Mucosa of stomach (tissue), 1 donor: ENCODE results near the gene OXSM.

Source experiments
- H3K27me3 ChIP-seq: one replicate; pipeline ENCODE4 v1.7.0; 2013; ENCODE audit warnings: mild to moderate bottlenecking, low read length; ENCODE audit not compliant: control insufficient read depth, insufficient read depth
- H3K36me3 ChIP-seq: one replicate; pipeline ENCODE4 v1.7.0; 2013; ENCODE audit warnings: low read length; ENCODE audit not compliant: control insufficient read depth, insufficient read depth
- H3K4me1 ChIP-seq: one replicate; pipeline ENCODE4 v1.7.0; 2013; ENCODE audit warnings: mild to moderate bottlenecking, low read length; ENCODE audit not compliant: control insufficient read depth, insufficient read depth
- H3K4me3 ChIP-seq: one replicate; pipeline ENCODE4 v1.7.0; 2013; ENCODE audit warnings: low read length
- H3K9ac ChIP-seq: one replicate; pipeline ENCODE4 v1.7.0; 2013; ENCODE audit warnings: mild to moderate bottlenecking, low read length, moderate library complexity
- H3K9me3 ChIP-seq: one replicate; pipeline ENCODE4 v1.7.0; 2013; ENCODE audit warnings: mild to moderate bottlenecking, low read length, moderate library complexity; ENCODE audit not compliant: control insufficient read depth
- donor health status: Pancreatic carcinoma.

Gene OXSM

GRCh38 chr3:25817107-25817506 is 27.2 kb downstream of the OXSM start:
- H3K4me1 ChIP-seq, result no peaks in the 10 kb centered on the region
- H3K4me3 ChIP-seq, result no peak overlapping the region
- H3K9ac ChIP-seq, result no peak overlapping the region
- no peaks in the 10 kb centered on the region for H3K27me3 ChIP-seq
- no peaks in the 10 kb centered on the region for H3K9me3 ChIP-seq
- no peaks in the 10 kb centered on the region for H3K36me3 ChIP-seq

DNA sequence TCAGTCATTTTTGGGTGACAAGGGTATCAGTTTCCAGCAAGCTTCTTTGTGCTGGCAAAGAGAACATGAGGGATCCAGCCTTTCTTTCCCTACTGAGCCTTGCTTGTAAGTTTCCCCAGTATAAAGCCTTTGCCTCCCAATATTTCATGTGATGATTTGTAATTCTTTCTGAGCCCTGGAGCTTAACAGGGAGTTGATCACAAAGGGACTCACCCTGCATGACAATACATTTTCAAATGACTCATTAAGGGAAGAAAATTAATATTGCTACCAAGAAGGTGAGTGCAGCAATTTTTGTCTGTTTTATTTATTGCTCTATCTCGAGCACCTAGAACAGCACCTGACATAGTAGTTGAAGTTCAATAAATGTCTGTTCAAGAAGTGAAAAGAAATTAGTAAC is 27.7 kb downstream of the OXSM start:
- no peak overlapping the region for H3K9ac ChIP-seq
- no peak overlapping the region for H3K4me3 ChIP-seq
- no peaks in the 10 kb centered on the region for H3K27me3 ChIP-seq
- H3K36me3 ChIP-seq, result no peaks in the 10 kb centered on the region
- H3K9me3 ChIP-seq, result no peaks in the 10 kb centered on the region
- no peaks in the 10 kb centered on the region for H3K4me1 ChIP-seq

DNA sequence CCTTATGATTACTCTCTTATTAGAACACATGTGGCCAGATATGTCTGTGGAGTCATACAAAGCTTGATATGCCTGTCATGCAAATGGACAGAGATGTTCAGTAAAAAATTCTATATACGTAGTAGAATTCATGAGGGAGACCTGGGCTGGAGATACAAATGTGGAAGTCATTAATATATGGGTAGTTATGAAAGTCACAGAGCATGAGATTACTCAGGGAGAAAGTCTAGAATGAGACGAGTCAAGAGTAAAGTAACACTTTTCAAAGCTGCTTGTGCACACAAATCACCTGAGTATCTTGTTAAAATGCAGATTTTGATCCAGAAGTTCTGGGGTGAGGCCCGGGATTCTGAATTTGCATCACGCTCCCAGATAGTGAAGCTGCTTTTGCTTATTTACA is 28.4 kb downstream of the OXSM start:
- Histone ChIP-seq H3K27me3 (no peaks in the 10 kb centered on the region), H3K4me3 (no peak overlapping the region), H3K9ac (no peak overlapping the region), H3K4me1 (no peaks in the 10 kb centered on the region), H3K36me3 (no peaks in the 10 kb centered on the region), H3K9me3 (no peaks in the 10 kb centered on the region)

DNA sequence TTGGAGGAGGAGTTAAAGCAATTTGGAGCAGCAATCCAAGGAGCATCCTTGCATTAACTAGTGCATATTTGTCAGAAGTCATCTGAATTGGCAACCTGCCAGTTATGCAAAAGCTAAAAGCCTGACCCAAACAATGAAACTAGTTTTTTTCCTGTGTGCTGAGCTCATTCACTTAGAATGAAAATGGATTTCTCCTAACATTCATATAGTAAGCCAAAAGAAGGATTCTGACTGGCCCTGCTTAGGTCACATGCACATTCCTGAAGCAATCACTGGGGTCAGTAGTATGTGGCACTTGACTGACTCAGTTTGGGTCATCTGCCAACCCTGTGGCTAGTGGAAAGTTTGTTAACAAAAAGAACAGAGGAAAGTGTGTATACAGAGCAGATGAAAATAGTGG is 30.5 kb downstream of the OXSM start:
- H3K9me3 ChIP-seq, result no peaks in the 10 kb centered on the region
- H3K4me3 ChIP-seq, result no peak overlapping the region
- H3K27me3 ChIP-seq, result no peaks in the 10 kb centered on the region
- H3K4me1 ChIP-seq, result no peaks in the 10 kb centered on the region
- no peaks in the 10 kb centered on the region for H3K36me3 ChIP-seq
- no peak overlapping the region for H3K9ac ChIP-seq

- no peak overlapping the region for H3K9ac ChIP-seq
- no peaks in the 10 kb centered on the region for H3K36me3 ChIP-seq
- H3K4me3 ChIP-seq, result no peak overlapping the region
- H3K9me3 ChIP-seq, result no peaks in the 10 kb centered on the region
- H3K27me3 ChIP-seq, result no peaks in the 10 kb centered on the region
- H3K4me1 ChIP-seq, result no peaks in the 10 kb centered on the region
These were observed 31.1 kb downstream of the OXSM start for GRCh38 chr3:25820816-25821486.

GRCh38 chr3:25821746-25822573 is 32.1 kb downstream of the OXSM start:
- Histone ChIP-seq H3K9me3 (no peaks in the 10 kb centered on the region), H3K4me3 (no peak overlapping the region), H3K9ac (no peak overlapping the region), H3K36me3 (no peaks in the 10 kb centered on the region), H3K27me3 (no peaks in the 10 kb centered on the region), H3K4me1 (no peaks in the 10 kb centered on the region)

GRCh38 chr3:25823314-25823713 is 33.4 kb downstream of the OXSM start:
- Histone ChIP-seq H3K27me3 (no peaks in the 10 kb centered on the region), H3K4me1 (no peaks in the 10 kb centered on the region), H3K36me3 (no peaks in the 10 kb centered on the region), H3K4me3 (no peak overlapping the region), H3K9me3 (no peaks in the 10 kb centered on the region), H3K9ac (no peak overlapping the region)

GRCh38 chr3:25826510-25826909 is 36.6 kb downstream of the OXSM start:
- Histone ChIP-seq H3K36me3 (no peaks in the 10 kb centered on the region), H3K9ac (no peak overlapping the region), H3K4me3 (no peak overlapping the region), H3K4me1 (no peaks in the 10 kb centered on the region), H3K27me3 (no peaks in the 10 kb centered on the region), H3K9me3 (no peaks in the 10 kb centered on the region)

GRCh38 chr3:25830373-25831280 is 40.7 kb downstream of the OXSM start:
- H3K9me3 ChIP-seq, result no peaks in the 10 kb centered on the region
- H3K4me3 ChIP-seq, result no peak overlapping the region
- H3K9ac ChIP-seq, result no peak overlapping the region
- no peaks in the 10 kb centered on the region for H3K27me3 ChIP-seq
- H3K4me1 ChIP-seq, result no peaks in the 10 kb centered on the region
- H3K36me3 ChIP-seq, result no peaks in the 10 kb centered on the region

- H3K4me3 ChIP-seq, result no peak overlapping the region
- H3K9me3 ChIP-seq, result no peaks in the 10 kb centered on the region
These were observed 41.7 kb downstream of the OXSM start for GRCh38 chr3:25831578-25831977.

GRCh38 chr3:25834346-25834745 is 44.5 kb downstream of the OXSM start:
- Histone ChIP-seq H3K9ac (no peak overlapping the region), H3K36me3 (no peaks in the 10 kb centered on the region), H3K27me3 (no peaks in the 10 kb centered on the region), H3K9me3 (no peaks in the 10 kb centered on the region), H3K4me1 (no peaks in the 10 kb centered on the region), H3K4me3 (no peak overlapping the region)

More at GRCh38 chr3:25831578-25831977, 41.7 kb downstream of the OXSM start:
- no peaks in the 10 kb centered on the region for H3K27me3 ChIP-seq
- H3K9ac ChIP-seq, result no peak overlapping the region
- H3K36me3 ChIP-seq, result no peaks in the 10 kb centered on the region
- H3K4me1 ChIP-seq, result no peaks in the 10 kb centered on the region

GRCh38 chr3:25836579-25836978 is 46.7 kb downstream of the OXSM start:
- H3K36me3 ChIP-seq, result no peaks in the 10 kb centered on the region

More at GRCh38 chr3:25836579-25836978, 46.7 kb downstream of the OXSM start:
- Histone ChIP-seq H3K27me3 (no peaks in the 10 kb centered on the region), H3K4me1 (no peaks in the 10 kb centered on the region), H3K4me3 (no peak overlapping the region), H3K9me3 (no peaks in the 10 kb centered on the region), H3K9ac (no peak overlapping the region)
